GM12801 (cell line): ENCODE measurements around the gene ATRX.

Experiments
- CTCF ChIP-seq: IDR thresholded peaks from one replicate; pipeline ENCODE4 v1.5.1; 2011; ENCODE audit warnings: control low read depth; ENCODE audit not compliant: insufficient read length; ENCODE audit errors: extremely low read depth

The ATRX gene

DNA sequence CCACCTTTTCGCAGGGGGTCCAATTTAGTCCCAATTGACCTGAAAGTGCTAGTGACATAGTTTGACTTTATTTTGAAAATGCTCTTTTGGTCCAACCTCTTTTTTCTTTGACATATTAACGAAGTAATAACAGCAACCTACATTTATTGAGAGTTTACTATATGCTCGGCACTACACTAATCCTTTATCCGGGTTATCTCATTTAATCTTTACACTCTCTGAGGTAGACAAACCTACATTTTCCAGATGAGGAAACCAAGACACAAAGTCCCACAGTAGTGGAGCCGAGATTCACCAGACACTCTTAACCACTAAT is 307 bp upstream of the ATRX start:
- no peak for TF ChIP-seq CTCF

DNA sequence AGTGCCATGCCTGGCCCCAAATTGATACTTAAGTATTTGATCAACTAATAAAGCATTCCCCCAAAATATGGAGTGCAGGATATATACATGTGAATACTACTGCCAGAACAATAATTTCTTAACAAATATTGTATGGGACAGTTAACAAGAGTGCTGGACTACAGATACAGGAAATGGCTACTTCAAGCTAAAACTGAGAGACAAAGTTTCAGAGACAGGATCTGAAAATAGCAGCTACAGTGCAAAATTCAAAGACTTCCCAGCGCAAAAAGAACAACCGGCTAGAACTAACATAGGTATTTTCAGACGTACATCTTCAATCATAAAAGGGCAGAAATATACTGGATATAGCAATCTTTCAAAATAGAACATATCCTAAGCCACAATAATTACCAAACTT is 6.3 kb downstream of the ATRX start:
- TF ChIP-seq CTCF, result no peak

DNA sequence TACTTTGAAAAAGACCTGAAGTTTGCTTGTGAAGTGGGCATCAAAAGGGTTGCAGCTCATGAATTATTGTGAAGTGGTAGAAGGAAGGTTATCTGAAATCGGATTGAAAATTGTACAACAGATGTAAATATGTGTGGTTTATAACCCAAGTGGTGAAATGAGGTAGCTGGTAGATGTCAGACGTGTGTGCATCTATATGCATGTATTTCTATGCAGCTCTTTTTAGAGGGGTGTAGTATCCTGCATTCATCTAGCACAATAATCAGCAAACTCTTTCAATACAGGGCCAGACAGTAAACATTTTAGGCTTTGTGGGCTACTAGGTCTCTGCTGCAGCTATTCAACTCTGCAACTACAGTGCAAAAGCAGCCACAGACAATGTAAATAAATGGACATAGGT is 9.4 kb downstream of the ATRX start:
- no peak for TF ChIP-seq CTCF

DNA sequence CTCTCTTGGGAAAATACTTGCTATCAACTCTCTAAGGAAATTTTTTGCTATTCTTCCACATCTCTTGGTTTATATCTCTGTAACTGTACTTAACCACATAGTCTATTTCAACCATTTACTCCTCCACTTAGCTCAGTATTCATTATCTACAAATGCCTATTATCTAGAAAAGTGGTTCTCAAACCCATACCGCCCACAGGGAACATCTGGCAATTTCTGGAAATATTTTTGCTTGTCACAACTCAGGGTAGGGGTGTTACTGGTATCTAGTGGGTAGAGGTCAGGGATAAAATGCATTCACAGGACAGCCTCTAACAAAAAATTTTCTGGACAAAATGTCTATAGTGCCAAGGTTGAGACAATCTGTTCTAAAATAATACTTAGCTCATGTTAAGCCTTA is 14.4 kb downstream of the ATRX start:
- TF ChIP-seq CTCF, result no peak

GRCh38 chrX:77768787-77769186 is 17.2 kb downstream of the ATRX start:
- no peak for TF ChIP-seq CTCF

GRCh38 chrX:77755561-77755960 is 30.5 kb downstream of the ATRX start:
- TF ChIP-seq CTCF, result no peak

DNA sequence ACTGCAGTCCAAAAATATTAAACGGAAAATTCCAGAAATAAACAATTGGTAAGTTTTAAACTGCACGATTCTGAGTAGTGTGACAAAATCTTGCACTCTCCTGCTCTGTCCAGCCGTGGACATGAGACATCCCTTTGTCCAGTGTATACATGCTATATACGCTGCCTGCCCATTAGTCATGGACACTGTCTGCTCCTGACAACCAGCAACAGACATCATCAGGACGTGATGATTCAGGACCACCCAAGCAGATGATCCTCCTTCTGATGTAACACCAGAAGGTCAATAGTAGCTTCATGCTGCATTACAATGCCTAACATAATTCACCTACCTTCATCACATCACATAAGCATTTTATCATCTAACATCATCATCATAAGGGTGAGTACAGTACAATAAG is 36.3 kb downstream of the ATRX start:
- no peak for TF ChIP-seq CTCF

GRCh38 chrX:77743720-77744119 is 42.3 kb downstream of the ATRX start:
- no peak for TF ChIP-seq CTCF
